Measurements from ENCODE around the gene NEAT1.
"Not testable (repeated sequence)": the region's sequence is repeated elsewhere in the genome, so short reads cannot be mapped to it uniquely, and the experiment has no call there.

NEAT1 gene

GRCh38 chr11:65398362-65398910, 24.2 kb upstream of the NEAT1 start:
- H3K27me3 Mint-ChIP-seq, result no peaks in the 10 kb centered on the region
- H3K4me1 Mint-ChIP-seq, result peaks cover 6% of the 10 kb centered on the region
- H3K4me3 Mint-ChIP-seq, result no peak overlapping the region
- no peaks in the 10 kb centered on the region for H3K9me3 Mint-ChIP-seq
- peaks cover 6% of the 10 kb centered on the region for H3K36me3 Mint-ChIP-seq
- no peak overlapping the region for H3K27ac Mint-ChIP-seq

- H3K9me3 Mint-ChIP-seq, result no peaks in the 10 kb centered on the region
- no peak overlapping the region for H3K27ac Mint-ChIP-seq
- peaks cover 6% of the 10 kb centered on the region for H3K36me3 Mint-ChIP-seq
- no peaks in the 10 kb centered on the region for H3K27me3 Mint-ChIP-seq
- H3K4me1 Mint-ChIP-seq, result peaks cover 9% of the 10 kb centered on the region
- H3K4me3 Mint-ChIP-seq, result no peak overlapping the region
These were observed 23.3 kb upstream of the NEAT1 start for GRCh38 chr11:65399249-65399648.

GRCh38 chr11:65399845-65400244, 22.8 kb upstream of the NEAT1 start:
- Mint-ChIP-seq H3K27ac (no peak overlapping the region), H3K4me3 (no peak overlapping the region), H3K27me3 (no peaks in the 10 kb centered on the region), H3K36me3 (peaks cover 6% of the 10 kb centered on the region), H3K4me1 (peaks cover 9% of the 10 kb centered on the region), H3K9me3 (no peaks in the 10 kb centered on the region)

GRCh38 chr11:65400307-65401072, 22.1 kb upstream of the NEAT1 start:
- no peaks in the 10 kb centered on the region for H3K9me3 Mint-ChIP-seq
- no peak overlapping the region for H3K4me3 Mint-ChIP-seq
- H3K36me3 Mint-ChIP-seq, result peaks cover 6% of the 10 kb centered on the region
- H3K4me1 Mint-ChIP-seq, result peaks cover 9% of the 10 kb centered on the region
- H3K27ac Mint-ChIP-seq, result no peak overlapping the region
- H3K27me3 Mint-ChIP-seq, result no peaks in the 10 kb centered on the region

GRCh38 chr11:65401073-65401802, 21.4 kb upstream of the NEAT1 start:
- H3K27ac Mint-ChIP-seq, result no peak overlapping the region
- H3K4me1 Mint-ChIP-seq, result peaks cover 9% of the 10 kb centered on the region
- H3K9me3 Mint-ChIP-seq, result no peaks in the 10 kb centered on the region
- H3K4me3 Mint-ChIP-seq, result no peak overlapping the region
- peaks cover 6% of the 10 kb centered on the region for H3K36me3 Mint-ChIP-seq
- no peaks in the 10 kb centered on the region for H3K27me3 Mint-ChIP-seq

- no peak overlapping the region for H3K27ac Mint-ChIP-seq
- H3K9me3 Mint-ChIP-seq, result no peaks in the 10 kb centered on the region
- H3K36me3 Mint-ChIP-seq, result peaks cover 6% of the 10 kb centered on the region
- H3K27me3 Mint-ChIP-seq, result no peaks in the 10 kb centered on the region
- no peak overlapping the region for H3K4me3 Mint-ChIP-seq
- peaks cover 9% of the 10 kb centered on the region for H3K4me1 Mint-ChIP-seq
These were observed 20.8 kb upstream of the NEAT1 start for GRCh38 chr11:65401803-65402248.

- no peak overlapping the region for H3K27ac Mint-ChIP-seq
These were observed 19.8 kb upstream of the NEAT1 start for GRCh38 chr11:65402790-65403189.

GRCh38 chr11:65403607-65404121, 18.9 kb upstream of the NEAT1 start:
- Mint-ChIP-seq H3K27ac (no peak overlapping the region), H3K27me3 (no peaks in the 10 kb centered on the region), H3K4me3 (no peak overlapping the region), H3K4me1 (peaks cover 9% of the 10 kb centered on the region), H3K36me3 (no peaks in the 10 kb centered on the region), H3K9me3 (no peaks in the 10 kb centered on the region)

More at GRCh38 chr11:65402790-65403189, 19.8 kb upstream of the NEAT1 start:
- H3K27me3 Mint-ChIP-seq, result no peaks in the 10 kb centered on the region
- peaks cover 9% of the 10 kb centered on the region for H3K4me1 Mint-ChIP-seq
- H3K9me3 Mint-ChIP-seq, result no peaks in the 10 kb centered on the region
- H3K4me3 Mint-ChIP-seq, result no peak overlapping the region
- peaks cover 1% of the 10 kb centered on the region for H3K36me3 Mint-ChIP-seq

GRCh38 chr11:65404210-65404609, 18.4 kb upstream of the NEAT1 start:
- Mint-ChIP-seq H3K36me3 (no peaks in the 10 kb centered on the region), H3K27me3 (no peaks in the 10 kb centered on the region), H3K4me1 (peaks cover 9% of the 10 kb centered on the region), H3K9me3 (no peaks in the 10 kb centered on the region), H3K27ac (no peak overlapping the region), H3K4me3 (no peak overlapping the region)

GRCh38 chr11:65404638-65405339, 17.8 kb upstream of the NEAT1 start:
- H3K9me3 Mint-ChIP-seq, result no peaks in the 10 kb centered on the region

GRCh38 chr11:65410936-65411680, 11.5 kb upstream of the NEAT1 start:
- H3K4me1 Mint-ChIP-seq, result peaks cover 5% of the 10 kb centered on the region
- H3K27ac Mint-ChIP-seq, result no peak overlapping the region
- no peaks in the 10 kb centered on the region for H3K36me3 Mint-ChIP-seq
- no peak overlapping the region for H3K4me3 Mint-ChIP-seq
- H3K9me3 Mint-ChIP-seq, result no peaks in the 10 kb centered on the region
- H3K27me3 Mint-ChIP-seq, result no peaks in the 10 kb centered on the region

More at GRCh38 chr11:65404638-65405339, 17.8 kb upstream of the NEAT1 start:
- Mint-ChIP-seq H3K4me3 (no peak overlapping the region), H3K27ac (no peak overlapping the region), H3K4me1 (peaks cover 9% of the 10 kb centered on the region), H3K27me3 (no peaks in the 10 kb centered on the region), H3K36me3 (no peaks in the 10 kb centered on the region)

- Mint-ChIP-seq H3K27me3 (no peaks in the 10 kb centered on the region), H3K27ac (no peak overlapping the region), H3K36me3 (no peaks in the 10 kb centered on the region), H3K9me3 (no peaks in the 10 kb centered on the region), H3K4me1 (peaks cover 9% of the 10 kb centered on the region), H3K4me3 (no peak overlapping the region)
These were observed 10.9 kb upstream of the NEAT1 start for GRCh38 chr11:65411681-65412070.

GRCh38 chr11:65412271-65413076, 10.1 kb upstream of the NEAT1 start:
- Mint-ChIP-seq H3K27me3 (no peaks in the 10 kb centered on the region), H3K9me3 (no peaks in the 10 kb centered on the region), H3K36me3 (no peaks in the 10 kb centered on the region), H3K4me1 (peaks cover 16% of the 10 kb centered on the region), H3K4me3 (no peak overlapping the region), H3K27ac (no peak overlapping the region)

- not testable (repeated sequence) for H3K9me3 Mint-ChIP-seq, H3K27ac Mint-ChIP-seq
These were observed 9.4 kb upstream of the NEAT1 start for GRCh38 chr11:65413077-65413664.

More at GRCh38 chr11:65413077-65413664, 9.4 kb upstream of the NEAT1 start:
- H3K36me3 Mint-ChIP-seq, H3K4me3 Mint-ChIP-seq, H3K27me3 Mint-ChIP-seq: not testable (repeated sequence)
- peaks cover 21% of the 10 kb centered on the region for H3K4me1 Mint-ChIP-seq
